ENCODE data around the gene SLC10A1. TPM values are rescaled to one million over a fixed set of nuclear protein-coding genes. Genes with fewer than 3 reads are reported as not detected.

The SLC10A1 gene
- polyA plus RNA-seq, 1 donor, result not detected

Other genes starting within 250 kb of the SLC10A1 start
- gene CCDC177, start 222.4 kb downstream of the SLC10A1 start, polyA plus RNA-seq (ENCODE audit: insufficient read length), result not detected
- 18.0 TPM for gene SUSD6, start 185.6 kb downstream of the SLC10A1 start, polyA plus RNA-seq (ENCODE audit: insufficient read length)
- 281 TPM for gene SRSF5, start 30.1 kb downstream of the SLC10A1 start, polyA plus RNA-seq (ENCODE audit: insufficient read length)
- 5.1 TPM for gene SMOC1, start 82.2 kb upstream of the SLC10A1 start, polyA plus RNA-seq (ENCODE audit: insufficient read length)

All from forelimb muscle (tissue), 1 donor.